ENCODE measurements around the gene ZNF740.
"Not testable (repeated sequence)": the region's sequence is repeated elsewhere in the genome, so short reads cannot be mapped to it uniquely, and the experiment has no call there.

Gene ZNF740

GRCh38 chr12:53159195-53159839 is 21.2 kb upstream of the ZNF740 start:
- Histone ChIP-seq H3K27me3 (ENCODE audit: control insufficient read depth, insufficient read depth, low read length, poor library complexity, severe bottlenecking) (no peaks in the 10 kb centered on the region), H3K4me3 (ENCODE audit: insufficient read depth, low read depth, low read length) (no peak overlapping the region), H3K4me1 (ENCODE audit: control insufficient read depth, insufficient read depth, low read length) (no peaks in the 10 kb centered on the region), H3K27ac (ENCODE audit: insufficient read depth, low read depth, low read length, poor library complexity, severe bottlenecking) (no peak overlapping the region), H3K36me3 (ENCODE audit: control insufficient read depth, insufficient read depth, low read length) (no peaks in the 10 kb centered on the region), H3K9me3 (ENCODE audit: control insufficient read depth, low read length) (no peaks in the 10 kb centered on the region)
- WGBS, 2 experiments, result 17 to 18% methylated on average over 13 to 14 of the region's 14 CpGs

GRCh38 chr12:53160000-53160399 is 20.5 kb upstream of the ZNF740 start:
- WGBS, 2 experiments, result 74 to 78% methylated on average over 16 of the region's 16 CpGs
- no peaks in the 10 kb centered on the region for H3K27me3 ChIP-seq (ENCODE audit: control insufficient read depth, insufficient read depth, low read length, poor library complexity, severe bottlenecking)
- no peaks in the 10 kb centered on the region for H3K4me1 ChIP-seq (ENCODE audit: control insufficient read depth, insufficient read depth, low read length)
- H3K4me3 ChIP-seq (ENCODE audit: insufficient read depth, low read depth, low read length), result no peak overlapping the region
- no peak overlapping the region for H3K27ac ChIP-seq (ENCODE audit: insufficient read depth, low read depth, low read length, poor library complexity, severe bottlenecking)
- no peaks in the 10 kb centered on the region for H3K36me3 ChIP-seq (ENCODE audit: control insufficient read depth, insufficient read depth, low read length)
- H3K9me3 ChIP-seq (ENCODE audit: control insufficient read depth, low read length), result no peaks in the 10 kb centered on the region

GRCh38 chr12:53160673-53161072 is 19.8 kb upstream of the ZNF740 start:
- H3K27me3 ChIP-seq (ENCODE audit: control insufficient read depth, insufficient read depth, low read length, poor library complexity, severe bottlenecking), result no peaks in the 10 kb centered on the region
- no peak overlapping the region for H3K27ac ChIP-seq (ENCODE audit: insufficient read depth, low read depth, low read length, poor library complexity, severe bottlenecking)
- 63 to 85% methylated on average over 2 of the region's 2 CpGs for WGBS, 2 experiments
- H3K9me3 ChIP-seq (ENCODE audit: control insufficient read depth, low read length), result no peaks in the 10 kb centered on the region
- H3K4me3 ChIP-seq (ENCODE audit: insufficient read depth, low read depth, low read length), result no peak overlapping the region
- H3K4me1 ChIP-seq (ENCODE audit: control insufficient read depth, insufficient read depth, low read length), result no peaks in the 10 kb centered on the region
- no peaks in the 10 kb centered on the region for H3K36me3 ChIP-seq (ENCODE audit: control insufficient read depth, insufficient read depth, low read length)

- H3K36me3 ChIP-seq (ENCODE audit: control insufficient read depth, insufficient read depth, low read length), result no peaks in the 10 kb centered on the region
- 88 to 94% methylated on average over 8 of the region's 8 CpGs for WGBS, 2 experiments
- H3K27ac ChIP-seq (ENCODE audit: insufficient read depth, low read depth, low read length, poor library complexity, severe bottlenecking), result no peak overlapping the region
- H3K9me3 ChIP-seq (ENCODE audit: control insufficient read depth, low read length), result no peaks in the 10 kb centered on the region
- no peaks in the 10 kb centered on the region for H3K4me1 ChIP-seq (ENCODE audit: control insufficient read depth, insufficient read depth, low read length)
- no peaks in the 10 kb centered on the region for H3K27me3 ChIP-seq (ENCODE audit: control insufficient read depth, insufficient read depth, low read length, poor library complexity, severe bottlenecking)
- no peak overlapping the region for H3K4me3 ChIP-seq (ENCODE audit: insufficient read depth, low read depth, low read length)
Observed at GRCh38 chr12:53161119-53161911, 19.2 kb upstream of the ZNF740 start.

GRCh38 chr12:53163008-53163407 is 17.5 kb upstream of the ZNF740 start:
- not testable (repeated sequence) for H3K9me3 ChIP-seq (ENCODE audit: control insufficient read depth, low read length)

GRCh38 chr12:53166837-53167236 is 13.7 kb upstream of the ZNF740 start:
- no peaks in the 10 kb centered on the region for H3K36me3 ChIP-seq (ENCODE audit: control insufficient read depth, insufficient read depth, low read length)

More at GRCh38 chr12:53163008-53163407, 17.5 kb upstream of the ZNF740 start:
- H3K36me3 ChIP-seq (ENCODE audit: control insufficient read depth, insufficient read depth, low read length); H3K4me1 ChIP-seq (ENCODE audit: control insufficient read depth, insufficient read depth, low read length); H3K27ac ChIP-seq (ENCODE audit: insufficient read depth, low read depth, low read length, poor library complexity, severe bottlenecking); H3K27me3 ChIP-seq (ENCODE audit: control insufficient read depth, insufficient read depth, low read length, poor library complexity, severe bottlenecking); H3K4me3 ChIP-seq (ENCODE audit: insufficient read depth, low read depth, low read length): not testable (repeated sequence)
- WGBS, 2 experiments, result 85 to 94% methylated on average over 2 of the region's 2 CpGs

GRCh38 chr12:53169644-53170043 is 10.9 kb upstream of the ZNF740 start:
- Histone ChIP-seq H3K9me3 (ENCODE audit: control insufficient read depth, low read length) (no peaks in the 10 kb centered on the region), H3K27me3 (ENCODE audit: control insufficient read depth, insufficient read depth, low read length, poor library complexity, severe bottlenecking) (peaks cover 5% of the 10 kb centered on the region), H3K4me3 (ENCODE audit: insufficient read depth, low read depth, low read length) (no peak overlapping the region), H3K27ac (ENCODE audit: insufficient read depth, low read depth, low read length, poor library complexity, severe bottlenecking) (no peak overlapping the region), H3K36me3 (ENCODE audit: control insufficient read depth, insufficient read depth, low read length) (no peaks in the 10 kb centered on the region), H3K4me1 (ENCODE audit: control insufficient read depth, insufficient read depth, low read length) (peaks cover under 1% of the 10 kb centered on the region)
- 93 to 94% methylated on average over 7 of the region's 7 CpGs for WGBS, 2 experiments

More at GRCh38 chr12:53166837-53167236, 13.7 kb upstream of the ZNF740 start:
- no peaks in the 10 kb centered on the region for H3K9me3 ChIP-seq (ENCODE audit: control insufficient read depth, low read length)
- no peaks in the 10 kb centered on the region for H3K4me1 ChIP-seq (ENCODE audit: control insufficient read depth, insufficient read depth, low read length)
- no peak overlapping the region for H3K4me3 ChIP-seq (ENCODE audit: insufficient read depth, low read depth, low read length)
- H3K27ac ChIP-seq (ENCODE audit: insufficient read depth, low read depth, low read length, poor library complexity, severe bottlenecking), result no peak overlapping the region
- no peaks in the 10 kb centered on the region for H3K27me3 ChIP-seq (ENCODE audit: control insufficient read depth, insufficient read depth, low read length, poor library complexity, severe bottlenecking)

GRCh38 chr12:53170215-53170614 is 10.3 kb upstream of the ZNF740 start:
- Histone ChIP-seq H3K36me3 (ENCODE audit: control insufficient read depth, insufficient read depth, low read length) (no peaks in the 10 kb centered on the region), H3K27me3 (ENCODE audit: control insufficient read depth, insufficient read depth, low read length, poor library complexity, severe bottlenecking) (peaks cover 5% of the 10 kb centered on the region), H3K9me3 (ENCODE audit: control insufficient read depth, low read length) (no peaks in the 10 kb centered on the region), H3K4me1 (ENCODE audit: control insufficient read depth, insufficient read depth, low read length) (peaks cover 4% of the 10 kb centered on the region), H3K27ac (ENCODE audit: insufficient read depth, low read depth, low read length, poor library complexity, severe bottlenecking) (no peak overlapping the region), H3K4me3 (ENCODE audit: insufficient read depth, low read depth, low read length) (no peak overlapping the region)
- WGBS, 2 experiments, result 86 to 88% methylated on average over 8 of the region's 8 CpGs

- peaks cover 4% of the 10 kb centered on the region for H3K4me1 ChIP-seq (ENCODE audit: control insufficient read depth, insufficient read depth, low read length)
- H3K27ac ChIP-seq (ENCODE audit: insufficient read depth, low read depth, low read length, poor library complexity, severe bottlenecking), result no peak overlapping the region
- no peaks in the 10 kb centered on the region for H3K36me3 ChIP-seq (ENCODE audit: control insufficient read depth, insufficient read depth, low read length)
- H3K4me3 ChIP-seq (ENCODE audit: insufficient read depth, low read depth, low read length), result no peak overlapping the region
- peaks cover 5% of the 10 kb centered on the region for H3K27me3 ChIP-seq (ENCODE audit: control insufficient read depth, insufficient read depth, low read length, poor library complexity, severe bottlenecking)
- H3K9me3 ChIP-seq (ENCODE audit: control insufficient read depth, low read length), result no peaks in the 10 kb centered on the region
- 89 to 90% methylated on average over 14 of the region's 14 CpGs for WGBS, 2 experiments
Observed at GRCh38 chr12:53170876-53171724, 9.4 kb upstream of the ZNF740 start.
